ENCODE results near the gene AKT2.

DNA sequence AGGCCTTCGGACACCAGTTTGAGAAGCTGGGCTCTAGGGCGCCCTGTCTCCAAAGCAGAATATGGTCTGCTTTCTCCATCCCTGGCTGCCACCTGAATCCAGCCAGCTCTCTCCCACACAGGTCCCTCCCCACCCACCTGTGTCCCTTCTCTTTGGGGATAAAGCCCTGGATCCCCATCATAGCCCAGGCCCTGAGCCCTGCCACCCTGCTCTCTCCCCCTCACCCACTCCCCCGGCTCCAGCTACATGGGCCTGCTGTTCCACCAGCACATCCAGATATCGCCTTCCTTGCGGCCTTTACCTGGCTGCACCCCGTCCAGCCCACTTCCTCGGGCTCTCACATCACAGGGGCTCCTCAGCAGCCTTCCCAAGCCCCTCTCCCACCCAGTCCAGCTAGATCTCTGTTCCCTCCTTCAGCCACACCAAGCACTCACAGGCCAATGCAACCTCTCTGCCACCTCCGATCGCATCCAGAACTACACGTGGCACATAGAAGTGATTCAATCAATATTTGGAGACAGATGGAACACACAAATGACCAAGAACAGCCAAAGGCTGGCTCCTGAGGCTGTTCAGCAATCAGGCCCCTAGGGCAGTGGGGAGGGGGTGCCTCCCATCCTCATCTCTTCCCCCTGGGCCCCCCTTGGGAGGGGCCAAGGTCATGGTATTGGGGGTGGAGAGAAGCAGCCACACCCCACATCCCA lies 7.6 kb downstream of the AKT2 start:
- TF ChIP-seq EZH2 (IDR thresholded peaks at IDR 0.05; ENCODE audit: borderline replicate concordance, low read depth, low read length, severe bottlenecking) (no peak), CTCF (IDR thresholded peaks at IDR 0.05; ENCODE audit: borderline replicate concordance, extremely low read depth, low read length, poor library complexity, severe bottlenecking) (no peak)
